ENCODE data around the gene PRSS23. TPM values are rescaled to one million over a fixed set of nuclear protein-coding genes. Genes with fewer than 3 reads are reported as not detected.
A peak's percentile ranks its signal among the peaks of the same experiment; 100 is the strongest.

PRSS23 gene
- total and polyA plus RNA-seq, 8 donors = 4.1 to 98.8 (median 28.1) TPM

DNA sequence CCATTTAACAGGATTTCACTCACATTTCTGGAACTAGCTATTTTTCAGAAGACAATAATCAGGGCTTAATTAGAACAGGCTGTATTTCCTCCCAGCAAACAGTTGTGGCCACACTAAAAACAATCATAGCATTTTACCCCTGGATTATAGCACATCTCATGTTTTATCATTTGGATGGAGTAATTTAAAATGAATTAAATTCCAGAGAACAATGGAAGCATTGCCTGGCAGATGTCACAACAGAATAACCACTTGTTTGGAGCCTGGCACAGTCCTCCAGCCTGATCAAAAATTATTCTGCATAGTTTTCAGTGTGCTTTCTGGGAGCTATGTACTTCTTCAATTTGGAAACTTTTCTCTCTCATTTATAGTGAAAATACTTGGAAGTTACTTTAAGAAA is 9.2 kb downstream of the PRSS23 start:
- Histone ChIP-seq H3K9me3 (no peaks in the 10 kb centered on the region), H3K27ac (no peak overlapping the region), H3K4me1 (peaks cover under 1 to 54% (median 22%) of the 10 kb centered on the region in 4 donors), H3K27me3 (no peaks in the 10 kb centered on the region), H3K4me3 (no peak overlapping the region), H3K36me3 (peaks cover 0 to 19% (median 8%) of the 10 kb centered on the region in 4 donors)
- intact Hi-C loops (cut with DNase I; ENCODE audit: low total_unique reads) = no loop called here
- DNase-seq = no peak
- TF ChIP-seq POLR2AphosphoS5 (IDR thresholded peaks at IDR 0.05) (no peak), EP300 (IDR thresholded peaks at IDR 0.05) (no peak), POLR2A (IDR thresholded peaks at IDR 0.05) (no peak)
- TF ChIP-seq, protein P1, sequence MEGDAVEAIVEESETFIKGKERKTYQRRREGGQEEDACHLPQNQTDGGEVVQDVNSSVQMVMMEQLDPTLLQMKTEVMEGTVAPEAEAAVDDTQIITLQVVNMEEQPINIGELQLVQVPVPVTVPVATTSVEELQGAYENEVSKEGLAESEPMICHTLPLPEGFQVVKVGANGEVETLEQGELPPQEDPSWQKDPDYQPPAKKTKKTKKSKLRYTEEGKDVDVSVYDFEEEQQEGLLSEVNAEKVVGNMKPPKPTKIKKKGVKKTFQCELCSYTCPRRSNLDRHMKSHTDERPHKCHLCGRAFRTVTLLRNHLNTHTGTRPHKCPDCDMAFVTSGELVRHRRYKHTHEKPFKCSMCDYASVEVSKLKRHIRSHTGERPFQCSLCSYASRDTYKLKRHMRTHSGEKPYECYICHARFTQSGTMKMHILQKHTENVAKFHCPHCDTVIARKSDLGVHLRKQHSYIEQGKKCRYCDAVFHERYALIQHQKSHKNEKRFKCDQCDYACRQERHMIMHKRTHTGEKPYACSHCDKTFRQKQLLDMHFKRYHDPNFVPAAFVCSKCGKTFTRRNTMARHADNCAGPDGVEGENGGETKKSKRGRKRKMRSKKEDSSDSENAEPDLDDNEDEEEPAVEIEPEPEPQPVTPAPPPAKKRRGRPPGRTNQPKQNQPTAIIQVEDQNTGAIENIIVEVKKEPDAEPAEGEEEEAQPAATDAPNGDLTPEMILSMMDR (IDR thresholded peaks at IDR 0.05) = no peak

DNA sequence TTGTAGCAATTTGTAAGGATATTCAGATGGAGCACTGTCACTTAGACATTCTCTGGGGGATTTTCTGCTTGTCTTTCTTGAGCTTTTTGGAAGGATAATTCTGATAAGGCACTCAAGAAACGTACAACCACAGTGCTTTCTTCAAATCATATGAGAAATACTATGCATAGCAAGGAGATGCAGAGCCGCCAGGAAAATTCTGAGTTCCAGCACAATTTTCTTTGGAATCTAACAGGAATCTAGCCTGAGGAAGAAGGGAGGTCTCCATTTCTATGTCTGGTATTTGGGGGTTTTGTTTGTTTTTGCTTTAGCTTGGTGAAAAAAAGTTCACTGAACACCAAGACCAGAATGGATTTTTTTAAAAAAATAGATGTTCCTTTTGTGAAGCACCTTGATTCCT is 9.9 kb downstream of the PRSS23 start:
- no peaks in the 10 kb centered on the region for H3K27me3 ChIP-seq
- H3K27ac ChIP-seq = no peak overlapping the region
- TF ChIP-seq, protein P1 (IDR thresholded peaks at IDR 0.05) = no peak
- TF ChIP-seq POLR2A (IDR thresholded peaks at IDR 0.05) (no peak), EP300 (IDR thresholded peaks at IDR 0.05) (no peak), POLR2AphosphoS5 (IDR thresholded peaks at IDR 0.05) (no peak)
- WGBS, 5 donors = 59 to 90% (median 83%) methylated on average over 2 of the region's 2 CpGs
- no peaks in the 10 kb centered on the region for H3K9me3 ChIP-seq
- DNase-seq = no peak
- H3K4me1 ChIP-seq = peaks cover 6 to 54% (median 20%) of the 10 kb centered on the region in 4 donors
- intact Hi-C loops (cut with DNase I; ENCODE audit: low total_unique reads) = no loop called here
- peaks cover 0 to 19% (median 8%) of the 10 kb centered on the region in 4 donors for H3K36me3 ChIP-seq
- no peak overlapping the region for H3K4me3 ChIP-seq

DNA sequence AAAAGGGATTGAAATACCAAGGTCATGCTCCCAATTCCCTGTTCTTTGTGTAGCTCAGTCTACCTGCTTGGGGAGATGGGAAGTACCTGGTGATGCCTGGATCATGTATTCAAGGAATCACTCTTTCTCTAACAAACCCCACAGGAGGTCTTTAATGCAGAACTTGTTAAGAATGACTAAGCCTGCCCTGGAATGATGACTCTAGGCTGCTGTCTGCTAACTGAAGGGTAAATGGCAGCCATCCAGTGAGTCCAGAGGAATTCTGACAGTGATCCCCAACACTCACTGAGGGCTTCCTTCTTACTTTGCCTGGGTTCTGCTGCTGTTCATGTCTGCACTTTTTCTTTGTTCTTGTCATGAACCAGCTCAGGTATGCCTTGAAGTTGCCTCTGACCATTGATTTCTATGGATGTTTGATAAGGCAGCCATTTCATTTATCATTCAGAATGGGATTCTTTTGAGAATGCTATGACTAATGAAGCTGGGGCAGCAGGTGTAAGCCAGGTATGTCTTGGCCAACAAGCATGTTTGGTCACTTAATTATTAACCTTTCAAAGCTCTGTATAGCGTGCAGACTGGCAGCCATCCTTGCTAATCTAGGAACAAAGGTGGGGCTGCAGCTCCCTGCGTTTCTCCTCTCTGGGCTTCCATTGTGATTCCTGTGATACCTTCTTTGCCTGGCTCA is 11.4 kb downstream of the PRSS23 start:
- H3K36me3 ChIP-seq = peaks cover 0 to 19% (median 8%) of the 10 kb centered on the region in 4 donors
- no peaks in the 10 kb centered on the region for H3K27me3 ChIP-seq
- H3K4me1 ChIP-seq = peaks cover 0 to 53% (median 21%) of the 10 kb centered on the region in 4 donors
- H3K4me3 ChIP-seq = no peak overlapping the region
- no peak for TF ChIP-seq POLR2A (IDR thresholded peaks at IDR 0.05)
- TF ChIP-seq, protein P1 (IDR thresholded peaks at IDR 0.05) = no peak
- no peak for TF ChIP-seq EP300 (IDR thresholded peaks at IDR 0.05)
- TF ChIP-seq POLR2AphosphoS5 (IDR thresholded peaks at IDR 0.05) = peak in 2 of 3 donors; percentile 17 to 36
- peak; percentile 55 to 64 for DNase-seq
- intact Hi-C loops (cut with DNase I; ENCODE audit: low total_unique reads) = no loop called here
- no peaks in the 10 kb centered on the region for H3K9me3 ChIP-seq
- 30 to 55% (median 44%) methylated on average over 2 of the region's 2 CpGs for WGBS, 5 donors
- H3K27ac ChIP-seq = peak overlapping the region in 3 of 5 donors; percentile 36 to 64 (median 39)

DNA sequence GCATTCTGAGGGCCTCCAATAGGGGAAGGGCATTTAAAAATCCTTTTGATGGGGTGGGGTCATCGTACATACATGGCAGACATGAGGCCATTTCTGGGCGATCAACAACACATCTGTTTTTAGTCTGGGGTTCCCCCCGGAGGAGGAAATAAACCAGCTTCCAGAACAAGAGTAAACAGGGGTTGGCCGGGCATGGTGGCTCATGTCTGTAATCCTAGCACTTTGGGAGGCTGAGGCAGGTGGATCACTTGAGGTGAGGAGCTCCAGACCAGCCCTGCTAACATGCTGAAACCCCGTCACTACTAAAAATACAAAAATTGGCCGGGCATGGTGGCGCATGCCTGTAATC is 12.0 kb downstream of the PRSS23 start:
- H3K4me1 ChIP-seq = peaks cover 0 to 53% (median 22%) of the 10 kb centered on the region in 4 donors
- H3K4me3 ChIP-seq = no peak overlapping the region
- H3K27ac ChIP-seq = peak overlapping the region in 3 of 5 donors; percentile 36 to 64 (median 39)
- peaks cover 0 to 17% (median 7%) of the 10 kb centered on the region in 4 donors for H3K36me3 ChIP-seq
- peak in 1 of 2 donors; percentile 33 for DNase-seq
- intact Hi-C loops (cut with DNase I; ENCODE audit: low total_unique reads) = no loop called here
- TF ChIP-seq, protein P1 (IDR thresholded peaks at IDR 0.05) = no peak
- no peak for TF ChIP-seq EP300 (IDR thresholded peaks at IDR 0.05)
- TF ChIP-seq POLR2AphosphoS5 (IDR thresholded peaks at IDR 0.05) = no peak
- no peak for TF ChIP-seq POLR2A (IDR thresholded peaks at IDR 0.05)
- no peaks in the 10 kb centered on the region for H3K27me3 ChIP-seq
- no peaks in the 10 kb centered on the region for H3K9me3 ChIP-seq
- WGBS, 5 donors = 57 to 63% (median 63%) methylated on average over 7 of the region's 7 CpGs
